GM21723 (cell line): ENCODE results near the gene SPTLC3.

Experiments used
- ATAC-seq: cut with Tn5 transposase; IDR thresholded peaks from one replicate; pipeline ENCODE4 v1.9.1; 2021; ENCODE audit warnings: mild to moderate bottlenecking, moderate library complexity; ENCODE audit not compliant: unreplicated experiment

The SPTLC3 gene

GRCh38 chr20:12984069-12984765, 24.6 kb upstream of the SPTLC3 start:
- ATAC-seq, result no peak

GRCh38 chr20:12984863-12985262, 23.9 kb upstream of the SPTLC3 start:
- ATAC-seq, result no peak

GRCh38 chr20:12987261-12987660, 21.5 kb upstream of the SPTLC3 start:
- no peak for ATAC-seq

- no peak for ATAC-seq
Observed at GRCh38 chr20:12989586-12990115, 19.1 kb upstream of the SPTLC3 start.

- no peak for ATAC-seq
Observed at GRCh38 chr20:12997128-12997655, 11.6 kb upstream of the SPTLC3 start.

- no peak for ATAC-seq
Observed at GRCh38 chr20:12998046-12998445, 10.7 kb upstream of the SPTLC3 start.

- ATAC-seq, result no peak
Observed at GRCh38 chr20:12999201-12999600, 9.6 kb upstream of the SPTLC3 start.

GRCh38 chr20:13002251-13002650, 6.5 kb upstream of the SPTLC3 start:
- no peak for ATAC-seq

GRCh38 chr20:13006825-13007224, 1.9 kb upstream of the SPTLC3 start:
- ATAC-seq, result no peak

GRCh38 chr20:13007596-13007995, 1.2 kb upstream of the SPTLC3 start:
- no peak for ATAC-seq

- ATAC-seq, result peak; percentile 95
Observed at GRCh38 chr20:13009682-13010406, 1.1 kb downstream of the SPTLC3 start.

GRCh38 chr20:13012886-13013285, 4.1 kb downstream of the SPTLC3 start:
- no peak for ATAC-seq

GRCh38 chr20:13013411-13013810, 4.6 kb downstream of the SPTLC3 start:
- no peak for ATAC-seq

- no peak for ATAC-seq
Observed at GRCh38 chr20:13017235-13017634, 8.5 kb downstream of the SPTLC3 start.

- ATAC-seq, result no peak
Observed at GRCh38 chr20:13017883-13018535, 9.2 kb downstream of the SPTLC3 start.

GRCh38 chr20:13021205-13021970, 12.6 kb downstream of the SPTLC3 start:
- no peak for ATAC-seq

- ATAC-seq, result no peak
Observed at GRCh38 chr20:13022401-13023155, 13.8 kb downstream of the SPTLC3 start.

- no peak for ATAC-seq
Observed at GRCh38 chr20:13024596-13024995, 15.8 kb downstream of the SPTLC3 start.

- ATAC-seq, result no peak
Observed at GRCh38 chr20:13025181-13025580, 16.4 kb downstream of the SPTLC3 start.

- ATAC-seq, result no peak
Observed at GRCh38 chr20:13028001-13028400, 19.2 kb downstream of the SPTLC3 start.
